Measurements from ENCODE around the gene OBSCN. TPM values are rescaled to one million over a fixed set of nuclear protein-coding genes. Genes with fewer than 3 reads are reported as not detected.
A peak's percentile ranks its signal among the peaks of the same experiment; 100 is the strongest.

The OBSCN gene
- total and polyA plus RNA-seq, 12 donors = 0.90 to 18.0 (median 5.9) TPM

GRCh38 chr1:228314315-228314657 is 106.4 kb downstream of the OBSCN start:
- DNase-seq = peak in 1 of 7 donors; percentile 9
- intact Hi-C loops (cut with DNase I) = no loop called here
- Histone ChIP-seq H3K4me1 (replicated peaks in 1 of 2) (no peaks in the 10 kb centered on the region), H3K36me3 (replicated peaks in 1 of 2) (no peaks in the 10 kb centered on the region), H3K27me3 (no peaks in the 10 kb centered on the region), H3K9me3 (replicated peaks in 1 of 3) (no peaks in the 10 kb centered on the region), H3K27ac (no peak overlapping the region), H3K4me3 (no peak overlapping the region)
- TF ChIP-seq, protein P1, sequence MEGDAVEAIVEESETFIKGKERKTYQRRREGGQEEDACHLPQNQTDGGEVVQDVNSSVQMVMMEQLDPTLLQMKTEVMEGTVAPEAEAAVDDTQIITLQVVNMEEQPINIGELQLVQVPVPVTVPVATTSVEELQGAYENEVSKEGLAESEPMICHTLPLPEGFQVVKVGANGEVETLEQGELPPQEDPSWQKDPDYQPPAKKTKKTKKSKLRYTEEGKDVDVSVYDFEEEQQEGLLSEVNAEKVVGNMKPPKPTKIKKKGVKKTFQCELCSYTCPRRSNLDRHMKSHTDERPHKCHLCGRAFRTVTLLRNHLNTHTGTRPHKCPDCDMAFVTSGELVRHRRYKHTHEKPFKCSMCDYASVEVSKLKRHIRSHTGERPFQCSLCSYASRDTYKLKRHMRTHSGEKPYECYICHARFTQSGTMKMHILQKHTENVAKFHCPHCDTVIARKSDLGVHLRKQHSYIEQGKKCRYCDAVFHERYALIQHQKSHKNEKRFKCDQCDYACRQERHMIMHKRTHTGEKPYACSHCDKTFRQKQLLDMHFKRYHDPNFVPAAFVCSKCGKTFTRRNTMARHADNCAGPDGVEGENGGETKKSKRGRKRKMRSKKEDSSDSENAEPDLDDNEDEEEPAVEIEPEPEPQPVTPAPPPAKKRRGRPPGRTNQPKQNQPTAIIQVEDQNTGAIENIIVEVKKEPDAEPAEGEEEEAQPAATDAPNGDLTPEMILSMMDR (IDR thresholded peaks at IDR 0.05) = no peak
- no peak for TF ChIP-seq POLR2A (IDR thresholded peaks at IDR 0.05)
- WGBS, 4 donors = 76 to 89% (median 78%) methylated on average over 2 to 3 of the region's 3 CpGs

DNA sequence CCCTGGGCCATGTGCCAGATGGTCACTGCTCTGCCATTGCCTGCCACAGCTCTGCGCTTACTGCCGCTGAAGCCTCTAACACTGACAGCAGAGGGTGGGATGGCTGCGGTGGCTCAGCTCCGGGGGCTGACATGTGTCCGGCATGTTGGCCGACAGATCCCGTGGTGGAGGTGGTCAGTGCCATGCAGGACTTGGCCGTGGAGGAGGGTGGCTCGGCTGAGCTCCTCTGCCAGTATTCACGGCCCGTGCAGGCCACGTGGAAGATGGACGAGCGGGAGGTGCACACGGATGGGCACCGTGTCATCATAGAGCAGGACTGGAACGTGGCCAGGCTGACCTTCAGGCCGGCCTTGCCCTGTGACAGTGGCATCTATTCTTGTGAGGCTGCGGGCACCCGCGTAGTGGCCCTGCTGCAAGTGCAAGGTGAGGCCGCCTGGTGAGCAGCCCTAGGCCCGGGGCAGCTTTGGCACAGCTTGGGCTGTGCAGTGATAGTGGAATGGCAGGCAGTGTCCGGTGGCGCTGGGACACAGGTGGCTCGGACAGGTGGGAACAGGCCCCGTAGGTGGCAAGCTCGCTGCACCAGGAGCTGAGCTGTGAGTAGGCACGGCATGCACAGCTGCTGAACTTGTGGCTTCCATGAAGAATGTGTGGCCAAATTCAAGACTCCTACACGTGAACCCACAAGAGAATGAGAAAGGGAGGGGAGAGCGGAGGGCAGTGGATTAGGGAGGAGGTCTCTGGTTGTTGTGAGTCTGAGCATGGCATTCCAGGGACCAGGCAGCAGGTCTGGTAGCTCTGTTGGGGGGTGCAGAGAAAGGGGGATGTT is 107.0 kb downstream of the OBSCN start:
- 81 to 92% (median 85%) methylated on average over 18 to 31 of the region's 31 CpGs for WGBS, 4 donors
- DNase-seq = peak in 1 of 7 donors; percentile 9

DNA sequence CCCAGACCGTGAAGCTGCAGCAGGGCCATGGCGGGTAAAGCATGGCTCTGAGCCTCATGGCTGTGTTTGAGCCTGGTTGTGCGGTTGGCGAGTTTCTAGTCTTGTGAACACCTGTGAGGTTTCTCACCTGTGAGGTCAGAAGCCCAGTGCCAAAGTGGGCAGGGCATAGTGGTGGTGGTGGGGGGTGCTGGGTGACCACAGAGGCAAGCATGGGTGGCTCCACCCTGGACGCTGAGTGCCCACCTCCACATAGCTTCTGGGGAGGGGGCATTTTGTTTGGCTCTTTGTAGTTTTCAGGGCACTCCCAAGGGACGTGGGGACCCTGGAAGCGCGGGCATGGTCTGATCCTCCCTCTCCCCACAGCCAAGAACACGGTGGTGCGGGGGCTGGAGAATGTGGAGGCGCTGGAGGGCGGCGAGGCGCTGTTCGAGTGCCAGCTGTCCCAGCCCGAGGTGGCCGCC is 107.7 kb downstream of the OBSCN start:
- intact Hi-C loops (cut with DNase I) = no loop called here
- Histone ChIP-seq H3K27me3 (no peaks in the 10 kb centered on the region), H3K27ac (no peak overlapping the region), H3K9me3 (replicated peaks in 1 of 3) (no peaks in the 10 kb centered on the region), H3K4me1 (replicated peaks in 1 of 2) (no peaks in the 10 kb centered on the region), H3K4me3 (no peak overlapping the region), H3K36me3 (replicated peaks in 1 of 2) (no peaks in the 10 kb centered on the region)
- WGBS, 4 donors = 75 to 89% (median 85%) methylated on average over 15 to 17 of the region's 17 CpGs
- TF ChIP-seq, protein P1 (IDR thresholded peaks at IDR 0.05) = no peak
- TF ChIP-seq POLR2A (IDR thresholded peaks at IDR 0.05) = no peak
- peak in 1 of 7 donors; percentile 4 for DNase-seq

More for the DNA sequence above, 107.0 kb downstream of the OBSCN start:
- intact Hi-C loops (cut with DNase I) = no loop called here
- no peaks in the 10 kb centered on the region for H3K27me3 ChIP-seq
- no peaks in the 10 kb centered on the region for H3K4me1 ChIP-seq (replicated peaks in 1 of 2)
- H3K27ac ChIP-seq = no peak overlapping the region
- no peak overlapping the region for H3K4me3 ChIP-seq
- no peaks in the 10 kb centered on the region for H3K9me3 ChIP-seq (replicated peaks in 1 of 3)
- no peak for TF ChIP-seq POLR2A (IDR thresholded peaks at IDR 0.05)
- TF ChIP-seq, protein P1 (IDR thresholded peaks at IDR 0.05) = no peak
- H3K36me3 ChIP-seq (replicated peaks in 1 of 2) = no peaks in the 10 kb centered on the region

- no peaks in the 10 kb centered on the region for H3K9me3 ChIP-seq (replicated peaks in 1 of 3)
- no peaks in the 10 kb centered on the region for H3K27me3 ChIP-seq
- 59 to 77% (median 69%) methylated on average over 4 to 40 of the region's 40 CpGs for WGBS, 4 donors
- H3K27ac ChIP-seq = no peak overlapping the region
- peak in 2 of 7 donors; percentile 12 to 39 for DNase-seq
- H3K4me3 ChIP-seq = no peak overlapping the region
- no peak for TF ChIP-seq POLR2A (IDR thresholded peaks at IDR 0.05)
- TF ChIP-seq, protein P1 (IDR thresholded peaks at IDR 0.05) = no peak
- no peaks in the 10 kb centered on the region for H3K36me3 ChIP-seq (replicated peaks in 1 of 2)
- H3K4me1 ChIP-seq (replicated peaks in 1 of 2) = no peaks in the 10 kb centered on the region
- intact Hi-C loops (cut with DNase I) = no loop called here
Observed at GRCh38 chr1:228315945-228316588, 108.2 kb downstream of the OBSCN start.

Data from adrenal gland (tissue), 12 donors.